ENCODE results near the gene CCDC184.
"Not testable (repeated sequence)": the region's sequence is repeated elsewhere in the genome, so short reads cannot be mapped to it uniquely, and the experiment has no call there.

The CCDC184 gene

DNA sequence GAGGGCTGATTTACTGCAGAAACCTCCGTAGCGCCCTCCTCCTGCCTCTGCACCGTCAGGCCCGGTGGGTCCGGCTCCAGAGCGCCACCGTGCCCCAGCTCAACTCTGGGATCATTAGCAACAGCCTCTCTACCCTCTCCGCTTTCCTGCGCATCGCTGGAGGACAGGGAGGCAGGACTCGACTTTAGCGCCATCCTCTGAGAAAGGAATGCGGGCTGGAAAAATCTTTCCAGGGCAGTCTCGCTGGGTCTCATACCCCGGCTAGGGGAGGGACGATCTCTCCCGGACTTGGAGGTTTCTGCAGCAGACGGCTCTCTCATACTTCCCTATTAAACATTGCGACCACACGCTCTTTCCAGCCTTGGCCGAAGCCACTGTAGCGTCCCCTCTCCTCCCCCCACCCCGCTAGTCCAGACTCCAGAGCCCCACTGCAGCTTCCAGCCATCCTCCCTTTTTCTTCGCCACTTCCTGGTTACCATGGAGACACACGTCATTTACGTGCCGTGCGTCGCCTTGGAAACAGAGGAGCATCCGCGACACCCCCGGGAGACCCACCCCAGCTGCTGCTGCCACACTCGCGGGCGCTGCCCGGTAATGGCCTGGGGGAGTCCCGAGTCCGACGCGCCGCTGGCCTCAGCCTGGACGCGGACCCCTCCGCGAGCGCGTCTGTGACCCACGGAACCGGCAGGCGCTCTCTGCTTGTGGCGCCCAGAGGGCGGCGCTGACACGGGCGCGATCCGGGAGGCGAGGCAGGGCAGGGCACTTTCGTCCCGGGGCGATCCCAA is at the start of gene CCDC184:
Gene CCDC184 (plus strand): TSS at position 554 of the 785 bp plus-strand sequence. CDS start 479 bp downstream, outside the sequence.
- DNase-seq (ENCODE audit: low spot score): peak; percentile 76

DNA sequence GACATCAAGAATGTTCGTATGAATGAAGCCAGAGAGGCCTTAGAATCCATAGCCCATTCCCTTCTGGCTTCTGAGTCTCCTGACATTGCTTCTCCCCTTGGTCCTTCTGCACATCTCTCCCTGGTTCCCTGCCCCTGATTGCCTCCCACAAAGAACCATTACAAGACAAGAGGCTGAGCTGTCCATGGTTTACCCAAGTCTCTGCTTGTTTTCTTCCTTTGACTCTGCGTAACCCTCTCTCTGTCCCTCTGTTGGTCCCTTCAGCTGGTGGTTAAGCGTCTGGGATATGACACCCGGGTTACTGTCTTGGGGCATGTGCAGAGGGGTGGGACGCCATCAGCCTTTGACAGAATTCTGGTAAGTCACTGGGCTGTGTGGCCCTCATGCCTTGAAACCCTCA is 48.4 kb upstream of the CCDC184 start:
- DNase-seq (ENCODE audit: low spot score): no peak

DNA sequence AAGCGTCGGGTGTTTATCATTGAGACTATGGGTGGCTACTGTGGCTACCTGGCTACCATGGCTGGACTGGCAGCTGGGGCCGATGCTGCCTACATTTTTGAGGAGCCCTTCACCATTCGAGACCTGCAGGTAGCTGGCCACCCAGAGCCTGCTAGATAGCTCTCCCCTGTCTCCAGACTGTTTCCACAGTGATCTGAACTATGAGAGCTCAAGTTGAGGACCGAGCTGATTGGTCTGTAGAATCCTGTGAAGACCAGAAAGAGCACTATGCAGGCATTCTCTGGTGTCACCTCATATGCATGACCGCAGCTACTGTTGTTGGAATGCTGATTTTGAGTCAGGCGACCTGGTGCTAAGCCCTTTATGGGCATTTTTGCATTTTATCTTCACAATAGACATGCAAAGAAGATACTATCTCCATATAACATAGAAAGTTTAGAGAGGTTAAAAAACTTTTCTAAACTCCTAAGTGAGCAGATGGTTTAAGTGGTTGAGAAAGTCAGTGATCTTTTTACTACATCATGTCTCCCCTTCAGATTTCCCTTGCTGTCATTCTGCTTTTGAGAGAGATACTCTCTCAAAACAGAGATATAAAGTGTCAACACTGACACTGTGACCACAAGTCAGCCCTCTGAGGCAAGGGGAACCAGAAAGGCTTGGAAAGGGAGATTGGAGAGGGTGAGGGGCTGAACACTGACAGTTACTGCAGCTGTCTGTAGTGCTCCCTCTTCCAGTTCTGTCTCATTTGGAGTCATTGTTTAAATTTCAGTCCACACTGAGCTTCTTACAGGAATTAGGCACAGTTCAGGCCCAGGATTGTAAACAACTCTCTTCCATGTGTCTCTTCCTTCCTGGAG is 40.4 kb upstream of the CCDC184 start:
- no peak for DNase-seq (ENCODE audit: low spot score)

DNA sequence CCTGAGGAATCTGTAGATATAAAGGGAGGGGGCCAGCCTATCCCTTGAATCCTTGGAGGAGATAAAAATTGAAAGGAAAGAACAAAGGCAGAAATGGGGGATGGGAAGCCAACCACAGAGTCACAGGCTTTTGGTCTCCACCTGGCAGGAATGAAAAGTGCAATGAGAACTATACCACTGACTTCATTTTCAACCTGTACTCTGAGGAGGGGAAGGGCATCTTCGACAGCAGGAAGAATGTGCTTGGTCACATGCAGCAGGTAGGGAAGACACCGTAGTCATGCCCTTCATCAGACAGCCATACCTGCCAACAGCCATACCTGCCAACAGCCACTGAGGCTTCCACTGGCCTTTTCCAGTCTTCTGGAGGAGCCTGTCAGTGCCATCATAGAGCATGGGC is 39.5 kb upstream of the CCDC184 start:
- DNase-seq (ENCODE audit: low spot score): no peak

DNA sequence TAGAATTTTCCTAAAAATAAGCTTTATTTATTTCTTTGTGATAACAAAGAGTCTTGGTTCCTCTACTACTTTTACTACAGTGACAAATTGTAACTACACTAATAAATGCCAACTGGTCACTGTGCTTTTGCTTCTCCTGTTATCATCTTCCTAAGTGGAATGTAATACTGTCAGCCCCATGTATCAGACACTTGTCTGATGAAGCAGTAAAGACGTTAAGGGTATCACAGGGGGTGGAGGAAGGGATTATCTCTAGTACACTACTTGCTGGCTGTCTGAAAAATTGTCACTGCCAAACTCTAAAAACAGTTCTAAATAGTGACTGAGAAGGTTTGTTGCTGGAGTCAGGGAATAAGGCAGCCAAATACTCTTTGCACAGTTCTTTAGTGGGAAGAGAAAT is 37.5 kb upstream of the CCDC184 start:
- DNase-seq (ENCODE audit: low spot score): no peak

DNA sequence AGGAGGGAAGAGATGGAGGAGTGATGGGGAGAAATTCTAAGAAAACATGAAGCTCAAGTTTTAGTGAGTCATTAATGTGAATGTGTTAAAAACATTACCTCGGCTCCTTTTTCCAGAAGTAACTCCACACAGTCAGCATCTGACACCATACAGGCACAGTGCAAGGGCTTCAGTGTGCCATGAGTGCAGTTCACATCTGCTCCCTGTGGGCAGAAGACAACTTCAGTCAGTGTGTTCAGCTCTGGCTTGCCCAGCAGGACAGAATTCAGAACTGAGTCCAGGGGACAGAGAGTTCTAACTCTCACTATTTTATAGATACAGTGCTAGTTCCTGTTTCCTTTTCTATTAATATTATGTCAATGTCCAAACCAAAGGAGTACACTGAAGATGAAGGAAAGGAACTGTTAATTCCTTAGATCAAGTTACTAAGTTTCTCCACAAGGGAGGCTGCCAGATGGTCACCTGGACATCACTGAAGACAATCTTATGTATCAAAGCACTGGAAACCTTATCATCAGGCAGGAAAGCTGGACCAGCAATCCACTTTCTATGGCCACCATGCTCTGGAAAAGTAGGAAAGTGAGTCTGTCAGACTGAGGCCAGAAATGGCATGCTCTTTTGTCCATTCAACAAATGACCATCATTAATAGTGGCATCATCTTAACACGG is 32.2 kb upstream of the CCDC184 start:
- DNase-seq (ENCODE audit: low spot score): no peak

DNA sequence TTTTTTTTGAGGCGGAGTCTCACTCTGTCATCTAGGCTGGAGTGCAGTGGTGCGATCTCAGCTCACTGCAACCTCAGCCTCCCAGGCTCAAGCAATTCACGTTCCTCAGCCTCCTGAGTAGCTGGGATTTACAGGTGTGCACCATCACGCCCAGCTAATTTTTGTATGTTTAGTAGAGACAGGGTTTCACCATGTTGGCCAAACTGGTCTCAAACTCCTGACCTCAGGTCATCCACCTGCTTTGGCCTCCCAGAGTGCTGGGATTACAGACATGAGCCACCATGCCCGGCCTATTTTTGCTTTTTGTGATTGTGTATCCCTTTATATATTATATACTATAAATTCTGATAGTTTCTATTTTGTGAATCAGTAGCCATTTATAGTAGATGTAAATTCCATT is 27.7 kb upstream of the CCDC184 start:
- not testable (repeated sequence) for DNase-seq (ENCODE audit: low spot score)

DNA sequence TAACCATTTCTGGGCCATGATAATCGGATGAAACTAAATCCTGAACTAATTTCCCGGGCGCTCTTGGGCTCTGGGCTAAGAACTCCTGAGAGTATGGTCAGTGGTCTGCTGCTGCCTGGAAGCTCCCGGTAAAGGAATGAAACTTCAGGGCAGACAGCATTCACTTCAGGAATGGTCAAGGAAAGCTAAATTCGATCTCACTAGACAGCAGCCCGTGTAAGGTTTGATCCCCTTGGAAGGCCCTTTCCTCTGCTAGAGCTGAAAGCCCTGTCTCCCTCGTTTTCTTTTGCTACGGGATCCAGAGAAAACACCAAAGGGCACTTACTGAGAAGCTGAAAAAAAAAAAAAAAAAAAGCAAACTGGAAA is 26.8 kb upstream of the CCDC184 start:
- no peak for DNase-seq (ENCODE audit: low spot score)

DNA sequence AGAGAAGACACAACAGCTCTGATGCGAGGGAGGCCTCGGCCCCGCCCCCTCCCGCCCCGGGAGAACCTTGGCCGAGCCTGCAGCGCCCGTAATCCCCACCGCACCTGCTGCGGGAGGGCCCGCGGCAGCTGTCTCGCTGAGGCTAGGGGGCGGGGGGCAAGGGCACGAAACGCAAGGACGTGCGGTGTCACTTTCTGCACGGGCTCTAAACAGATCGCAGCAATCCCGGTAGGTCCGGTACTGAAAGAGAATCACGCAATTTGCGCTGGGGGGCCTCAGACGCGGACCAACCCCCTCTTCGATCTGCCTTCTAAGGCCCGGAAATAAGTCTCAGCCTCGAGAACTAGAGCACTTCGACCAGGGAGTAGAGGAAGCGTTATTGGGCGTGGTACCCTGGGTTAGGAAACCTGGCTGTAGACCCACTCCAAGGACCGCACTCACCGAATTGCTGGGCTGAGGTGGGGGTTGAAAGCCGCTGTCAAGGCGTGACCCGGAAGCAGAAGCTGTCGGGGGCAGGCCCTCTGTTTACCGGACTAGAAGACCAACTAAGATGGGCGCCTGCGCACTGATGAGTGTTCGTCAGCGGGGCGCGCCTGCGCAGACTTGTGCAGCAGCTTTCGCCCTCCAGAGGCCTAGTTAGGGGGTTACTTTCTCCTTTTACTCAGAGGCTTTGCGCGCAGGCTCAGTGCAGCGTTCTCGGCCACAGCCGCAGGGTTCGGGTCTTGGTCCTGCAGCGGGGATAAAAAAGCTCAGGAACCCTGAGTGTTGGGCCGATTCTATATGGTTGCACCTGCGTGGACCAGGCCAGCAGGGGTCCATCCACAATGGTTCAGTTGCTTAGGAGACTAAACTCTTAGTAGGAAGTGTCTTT is 26.2 kb upstream of the CCDC184 start, which contains the start of gene ASB8:
Gene ASB8 (minus strand): TSS at position 498 of the 871 bp plus-strand sequence. CDS start 4,019 bp downstream, outside the sequence.
- peak; percentile 97 for DNase-seq (ENCODE audit: low spot score)

DNA sequence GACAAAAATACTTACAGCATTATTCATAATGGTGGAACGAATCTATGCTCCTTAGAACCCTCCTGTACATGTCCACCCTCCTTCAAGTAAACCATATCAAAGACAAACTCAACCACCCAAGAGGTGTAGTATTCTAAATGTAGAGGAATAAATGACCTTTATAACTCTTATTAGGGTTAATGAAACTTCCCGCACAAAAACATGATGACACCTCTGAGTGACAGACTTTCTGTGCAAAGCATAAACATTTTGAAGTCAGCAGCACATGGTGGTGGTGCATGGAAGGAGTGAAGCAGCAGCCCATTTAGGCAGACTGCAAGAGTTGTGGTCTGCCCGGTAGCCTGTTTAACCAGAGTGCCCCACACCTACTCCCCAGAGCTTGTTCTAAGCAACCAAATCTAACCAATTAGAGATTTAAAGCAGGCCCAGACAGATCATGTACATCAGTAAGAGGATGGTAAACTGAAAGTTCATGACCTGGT is 25.5 kb upstream of the CCDC184 start:
- no peak for DNase-seq (ENCODE audit: low spot score)

DNA sequence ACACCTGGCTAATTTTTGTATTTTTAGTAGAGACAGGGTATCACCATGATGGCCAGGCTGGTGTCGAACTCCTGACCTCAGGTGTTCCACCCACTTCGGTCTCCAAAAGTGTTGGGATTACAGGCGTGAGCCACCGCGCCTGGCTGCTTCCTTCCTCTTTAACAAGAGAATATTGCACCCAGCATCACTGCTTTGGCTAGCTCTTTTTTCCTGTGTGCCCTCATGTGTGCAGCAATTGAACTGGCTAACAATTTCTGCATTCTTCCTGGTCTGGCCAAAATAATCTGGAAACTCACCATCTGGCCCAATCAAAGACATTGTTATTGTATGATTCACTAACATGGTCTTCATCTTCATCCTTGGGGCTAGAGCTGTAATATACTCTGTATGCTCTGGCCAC is 23.4 kb upstream of the CCDC184 start:
- no peak for DNase-seq (ENCODE audit: low spot score)

DNA sequence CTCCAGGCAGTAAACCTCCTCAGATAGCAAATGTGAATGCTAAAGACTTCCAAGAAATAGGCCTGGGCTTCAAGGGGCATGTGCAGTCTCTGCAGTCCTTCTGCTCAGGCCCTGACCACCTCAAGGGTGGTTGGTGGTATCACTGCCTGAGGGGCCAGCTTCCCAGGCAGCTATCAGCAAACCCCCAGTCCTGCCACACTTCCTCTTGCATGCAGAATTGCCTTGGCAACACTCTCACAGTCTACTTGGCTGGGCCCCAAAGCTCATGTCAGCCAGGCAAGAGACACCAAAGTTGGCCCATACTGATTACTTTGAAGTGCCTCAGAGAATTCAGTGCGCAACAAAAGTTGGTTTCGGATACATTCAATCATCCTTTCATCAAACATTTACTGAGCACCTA is 22.6 kb upstream of the CCDC184 start:
- no peak for DNase-seq (ENCODE audit: low spot score)

DNA sequence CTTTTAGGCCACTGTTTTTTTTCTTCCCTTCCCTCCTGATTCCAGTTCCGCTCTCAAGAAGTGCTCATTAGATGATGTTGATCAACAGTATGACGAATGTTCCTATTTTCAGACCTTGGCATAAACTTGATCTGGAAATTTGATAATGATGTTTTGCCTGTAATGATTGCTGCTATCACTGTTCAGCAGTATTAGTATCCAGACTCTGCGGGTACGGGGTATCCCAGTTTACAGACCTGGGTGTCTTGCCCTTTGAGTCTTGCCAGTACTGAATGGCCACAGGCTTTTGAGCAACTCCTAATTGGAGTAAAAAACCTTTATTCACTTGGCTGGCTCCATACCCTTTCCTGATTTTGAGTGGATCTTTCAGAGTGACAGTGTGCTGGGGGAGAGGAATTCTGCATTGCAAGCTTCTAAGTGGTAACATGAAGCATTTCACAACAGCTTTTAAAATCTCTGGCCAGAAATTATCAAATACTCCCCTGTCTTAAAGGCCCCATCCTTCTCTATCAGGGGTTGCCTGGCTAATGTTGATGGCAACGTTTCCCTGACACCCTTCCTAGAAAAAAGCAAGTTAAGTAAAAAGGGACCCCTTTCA is 20.2 kb upstream of the CCDC184 start:
- no peak for DNase-seq (ENCODE audit: low spot score)

DNA sequence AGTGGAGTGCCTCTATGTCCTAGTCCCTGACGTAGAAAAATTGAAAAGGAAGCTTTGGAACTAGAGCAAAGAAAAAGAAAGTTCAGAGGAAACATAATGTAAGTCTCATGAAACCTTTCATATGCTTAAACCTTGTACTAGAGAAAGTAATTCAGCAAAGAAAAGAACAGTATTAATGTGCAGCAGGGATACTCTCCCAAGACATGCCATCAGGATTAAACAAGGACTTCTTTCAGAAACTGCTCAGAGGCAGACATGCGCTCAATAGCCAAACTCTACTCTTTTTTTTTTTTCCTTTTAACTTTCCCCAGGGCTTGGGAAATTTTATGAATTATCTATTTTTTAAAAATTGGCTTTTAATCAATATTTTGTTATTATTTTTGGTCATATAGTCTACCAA is 19.0 kb upstream of the CCDC184 start:
- no peak for DNase-seq (ENCODE audit: low spot score)

DNA sequence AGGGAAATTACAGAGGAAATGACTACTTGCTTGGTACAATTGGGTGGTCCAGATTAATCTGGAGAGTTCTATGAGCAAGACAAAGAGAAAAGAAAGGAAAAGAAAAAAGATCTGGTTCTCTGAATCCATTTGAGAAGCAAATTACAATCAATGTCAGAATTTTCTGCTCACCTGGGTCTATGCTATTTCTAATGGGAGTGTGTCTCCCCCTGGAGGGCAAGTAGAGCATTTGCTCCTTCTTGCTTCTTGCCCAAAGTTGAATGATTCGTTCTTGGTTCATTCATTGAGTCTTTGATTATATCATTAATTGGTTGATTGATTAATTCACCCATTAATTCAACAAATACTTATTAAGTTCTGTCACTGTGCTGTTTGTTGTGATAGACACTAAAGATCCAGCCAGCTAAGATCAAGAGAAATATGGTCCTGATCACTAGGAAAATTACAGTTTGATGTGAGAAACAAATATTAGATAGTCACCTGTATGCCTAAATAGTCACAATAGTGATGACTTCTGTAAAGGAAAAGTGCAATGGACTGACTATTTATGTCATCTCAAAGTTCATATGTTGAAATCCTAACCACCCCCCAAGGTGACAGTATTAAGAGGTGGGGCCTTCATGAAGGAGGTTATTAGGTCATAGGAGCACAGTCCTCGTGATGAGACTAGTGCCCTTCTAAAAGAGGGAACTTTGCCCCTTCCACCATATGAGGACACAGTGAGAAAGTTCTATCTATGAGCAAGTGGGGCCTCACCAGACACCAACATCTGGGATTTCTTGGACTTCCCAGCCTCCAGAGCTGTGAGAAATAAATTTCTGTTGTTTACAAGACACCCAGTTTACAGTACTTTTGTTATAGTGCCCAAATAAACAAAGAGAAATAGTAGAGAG is 18.1 kb upstream of the CCDC184 start:
- DNase-seq (ENCODE audit: low spot score): peak; percentile 63

DNA sequence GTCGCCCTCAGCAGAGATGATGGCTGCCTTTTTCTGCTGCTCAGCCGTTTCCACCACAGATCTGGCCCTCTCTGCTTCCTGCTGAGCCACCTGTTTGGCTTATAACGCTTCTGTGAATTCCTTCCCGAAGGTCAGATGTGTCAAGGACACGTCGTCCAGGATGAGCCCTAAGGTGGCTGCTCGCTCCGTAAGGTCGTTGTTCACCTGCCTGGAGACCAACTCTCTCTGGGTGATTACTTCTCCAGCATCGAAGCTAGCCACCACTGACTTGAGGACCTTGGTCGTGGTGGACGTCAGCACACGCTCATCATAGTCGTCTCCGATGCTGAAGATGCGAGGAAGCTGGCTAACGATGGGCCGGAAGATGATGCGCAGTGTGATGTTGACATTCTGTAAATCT is 14.4 kb upstream of the CCDC184 start:
- DNase-seq (ENCODE audit: low spot score): no peak

DNA sequence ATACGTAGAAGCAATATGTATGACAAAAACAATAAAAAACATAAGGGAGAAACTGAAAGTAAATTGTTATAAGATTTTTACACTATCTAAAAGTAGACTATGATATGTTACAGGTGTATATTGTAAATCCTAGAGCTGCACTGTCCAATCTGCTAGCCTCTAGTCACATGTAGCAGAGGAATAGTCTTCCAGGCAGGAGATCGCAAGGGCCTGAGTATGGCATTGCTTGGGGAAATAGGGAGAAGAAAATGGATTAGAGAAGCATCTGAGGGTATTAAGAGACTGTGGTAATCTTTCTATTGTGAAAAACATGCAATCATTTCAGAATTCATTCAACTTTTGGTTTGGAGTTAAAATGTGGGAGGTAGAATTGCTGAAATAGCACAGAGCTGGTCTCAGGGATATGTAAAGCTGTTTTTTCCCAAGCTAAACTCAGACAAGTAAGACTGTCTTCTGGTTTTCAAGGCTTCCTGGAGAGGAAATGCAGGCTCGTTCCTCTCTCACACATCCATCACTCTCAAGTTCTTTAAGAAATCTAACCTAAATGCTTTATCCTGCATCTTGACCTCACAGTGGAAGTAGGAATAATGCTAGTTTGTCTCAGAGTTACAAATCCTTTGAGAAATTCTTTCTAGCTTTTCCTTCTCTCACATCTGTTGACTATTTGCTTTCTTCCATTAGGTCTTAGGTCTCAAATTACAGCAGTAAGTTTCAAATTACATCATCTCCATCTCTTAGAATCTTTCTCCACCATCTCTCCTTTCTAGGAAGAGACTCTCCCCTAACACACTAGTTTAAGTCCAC is 7.6 kb upstream of the CCDC184 start:
- DNase-seq (ENCODE audit: low spot score): no peak

DNA sequence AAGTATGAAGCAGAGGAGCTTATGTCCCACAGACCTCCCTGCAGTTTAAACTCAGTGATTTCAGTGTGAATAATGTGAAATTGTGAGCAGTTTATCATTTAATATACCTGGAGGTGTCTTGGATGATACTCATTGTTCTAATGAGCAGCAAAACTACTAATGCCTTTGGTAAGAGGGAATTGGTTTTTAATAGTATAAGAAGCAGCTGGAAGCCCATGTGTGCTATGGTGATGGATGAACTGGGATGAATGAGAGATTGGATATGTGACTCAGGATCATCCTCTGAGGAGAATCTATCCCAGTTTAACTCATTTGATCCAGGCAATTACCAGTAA is 7.1 kb upstream of the CCDC184 start:
- DNase-seq (ENCODE audit: low spot score): no peak

DNA sequence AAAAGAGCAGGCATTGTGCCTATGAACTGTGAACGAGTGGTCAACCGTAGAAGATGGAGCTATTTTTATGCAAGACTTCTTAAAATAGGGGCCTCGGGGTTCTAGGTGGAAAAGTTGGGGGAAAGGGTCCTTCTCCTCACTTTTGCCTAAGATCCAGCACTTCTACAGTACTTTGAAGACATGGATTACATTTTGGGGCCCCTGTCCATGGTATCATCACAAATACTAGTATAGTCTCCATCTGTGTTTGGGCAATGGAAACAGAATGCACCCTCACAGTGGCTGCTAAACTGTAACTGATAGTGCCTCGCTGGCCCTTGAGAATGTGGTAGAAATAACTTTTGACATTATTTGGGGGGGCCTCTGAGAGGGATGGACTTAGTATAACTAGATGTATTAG is 5.5 kb upstream of the CCDC184 start:
- DNase-seq (ENCODE audit: low spot score): no peak

Measured in germinal center (tissue), 1 donor.